DND-41 (cell line): ENCODE measurements around the gene PPARA.

Experiments used
- ATAC-seq: fragments of 200-7000 bp; cut with Tn5 transposase; 3 replicates; pipeline ENCODE4 v1.9.1; 2021; ENCODE audit warnings: low read depth; ENCODE audit not compliant: insufficient read depth
- DNase-seq: peaks from one replicate; pipeline ENCODE4 v3.0.0-alpha.2; 2020
- H2AFZ ChIP-seq: 2 replicates; pipeline ENCODE4 v1.6.0; 2012; ENCODE audit warnings: low read depth, low read length
- H3K27ac ChIP-seq: 2 replicates; pipeline ENCODE4 v1.5.1; 2012; ENCODE audit warnings: low read length, inconsistent platforms
- H3K27me3 ChIP-seq: fragments of 200-600 bp; sonication (generic); 2 replicates; pipeline ENCODE4 v1.6.0; 2012; ENCODE audit warnings: low read length, mild to moderate bottlenecking, inconsistent platforms; ENCODE audit not compliant: insufficient read depth, poor library complexity
- H3K36me3 ChIP-seq: 2 replicates; pipeline ENCODE4 v1.5.1; 2012; ENCODE audit warnings: low read length, inconsistent platforms; ENCODE audit not compliant: insufficient read depth
- H3K4me1 ChIP-seq: 2 replicates; pipeline ENCODE4 v1.5.1; 2012; ENCODE audit warnings: mild to moderate bottlenecking, low read length; ENCODE audit not compliant: insufficient read depth
- H3K4me2 ChIP-seq: 2 replicates; pipeline ENCODE4 v1.6.0; 2012; ENCODE audit warnings: mild to moderate bottlenecking, moderate library complexity, low read length, inconsistent platforms; ENCODE audit not compliant: insufficient read depth
- H3K4me3 ChIP-seq, 2 experiments: fragments of 200-600 bp in 1 of 2; shearing (Covaris generic) in 1 of 2; 2 replicates each; pipeline ENCODE4 v1.5.1; 2012 to 2016; ENCODE audit warnings: inconsistent platforms in 2 of 2, low read length in 2 of 2, mild to moderate bottlenecking in 2 of 2, low read depth in 1 of 2, moderate library complexity in 1 of 2
- H3K79me2 ChIP-seq: 2 replicates; pipeline ENCODE4 v1.6.0; 2012; ENCODE audit warnings: low read length, inconsistent platforms; ENCODE audit not compliant: insufficient read depth
- H3K9ac ChIP-seq: 2 replicates; pipeline ENCODE4 v1.6.0; 2012; ENCODE audit warnings: low read depth, mild to moderate bottlenecking, inconsistent platforms, low read length, moderate library complexity
- H3K9me3 ChIP-seq: 2 replicates; pipeline ENCODE4 v1.5.1; 2012; ENCODE audit warnings: low read length, moderate library complexity, mild to moderate bottlenecking, inconsistent platforms; ENCODE audit not compliant: insufficient read depth, severe bottlenecking
- H4K20me1 ChIP-seq: 2 replicates; pipeline ENCODE4 v1.6.0; 2012; ENCODE audit warnings: low read length; ENCODE audit not compliant: insufficient read depth
- CTCF ChIP-seq: IDR thresholded peaks from 2 replicates; pipeline ENCODE4 v1.5.1; 2012; ENCODE audit warnings: borderline replicate concordance, low read length, moderate library complexity, mild to moderate bottlenecking; ENCODE audit not compliant: poor library complexity, severe bottlenecking; ENCODE audit errors: extremely low read depth
- EZH2 ChIP-seq: IDR thresholded peaks from 3 replicates; pipeline ENCODE4 v1.6.1; 2012; ENCODE audit warnings: borderline replicate concordance, low read depth, mild to moderate bottlenecking, moderate library complexity, low read length, inconsistent platforms; ENCODE audit not compliant: severe bottlenecking

The PPARA gene

DNA sequence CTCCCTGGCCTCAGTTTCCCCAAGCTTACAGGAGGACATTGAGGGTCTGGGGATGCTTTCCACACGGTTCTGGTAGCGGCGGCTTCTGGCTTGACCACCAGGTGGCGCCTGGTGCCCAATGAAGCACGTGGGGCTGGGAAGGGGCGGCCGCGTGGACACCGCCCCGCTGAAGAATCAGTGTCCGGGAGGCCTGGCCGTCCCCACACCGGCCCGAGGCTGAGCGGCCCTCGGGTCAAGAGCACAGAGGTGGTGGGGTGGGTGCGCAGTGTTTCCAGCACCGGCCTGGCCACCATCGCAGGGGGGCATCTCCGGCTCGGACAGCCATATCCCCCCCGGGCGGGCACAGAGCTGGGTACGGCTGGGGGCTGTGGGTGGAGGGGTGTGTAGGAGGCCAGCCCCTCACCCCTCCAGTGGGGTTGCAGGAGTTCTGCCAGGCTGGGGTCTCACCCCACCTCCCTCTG, 27.8 kb upstream of the PPARA start:
- Histone ChIP-seq H3K4me2 (peak overlapping the region; percentile 55), H3K4me1 (peaks cover 12% of the 10 kb centered on the region), H3K27ac (peak overlapping the region; percentile 33; the same call in 1 of the 2 replicates), H2AFZ (peak overlapping the region; percentile 73), H3K79me2 (no peaks in the 10 kb centered on the region), H3K36me3 (no peaks in the 10 kb centered on the region), H3K4me3 (peak overlapping the region in 1 of 2 experiments; percentile 27; a peak in 1 of 4 replicates), H4K20me1 (no peaks in the 10 kb centered on the region), H3K27me3 (no peaks in the 10 kb centered on the region), H3K9me3 (no peaks in the 10 kb centered on the region), H3K9ac (peak overlapping the region; percentile 39)
- DNase-seq (peak; percentile 79), ATAC-seq (peak; percentile 86)
- peak; percentile 96 for TF ChIP-seq CTCF
- TF ChIP-seq EZH2, result no peak

DNA sequence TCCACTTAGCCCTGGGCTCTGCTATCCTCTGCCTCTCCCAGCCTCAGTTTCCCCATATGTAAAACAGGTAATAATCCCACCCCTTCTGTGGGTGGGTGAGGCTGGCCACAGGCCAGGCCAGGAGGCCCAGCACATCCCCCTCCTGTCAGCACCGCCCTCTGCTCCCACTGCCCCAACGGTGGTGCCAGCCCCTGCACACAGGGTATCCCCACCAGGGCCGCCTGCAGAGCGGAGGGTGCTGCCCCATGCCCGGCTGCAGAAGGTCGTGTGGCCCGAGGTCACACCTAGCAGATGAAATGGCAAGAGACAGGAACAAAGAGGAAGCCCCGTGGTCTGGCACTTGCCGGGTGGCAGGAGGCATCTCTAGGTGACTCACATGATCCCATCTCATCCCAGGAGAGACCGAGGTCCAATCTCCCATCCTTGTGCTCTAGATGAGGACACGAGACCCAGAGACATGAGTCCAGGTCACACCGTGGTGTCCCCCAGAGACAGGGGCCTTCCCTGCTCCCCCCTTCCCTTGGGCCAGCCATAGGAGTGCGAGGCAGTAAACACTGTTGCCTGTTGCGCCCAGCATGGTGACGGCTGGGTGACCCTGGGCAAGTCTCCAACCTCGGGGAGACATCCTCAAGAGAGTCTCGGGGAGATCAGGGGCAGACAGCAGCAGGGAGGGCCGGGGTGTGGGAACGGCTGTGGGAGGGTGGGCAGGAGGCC, 27.2 kb upstream of the PPARA start:
- TF ChIP-seq EZH2, result no peak
- no peak for TF ChIP-seq CTCF
- no peaks in the 10 kb centered on the region for H3K27me3 ChIP-seq
- ATAC-seq (no peak), DNase-seq (no peak)
- no peak overlapping the region for H3K4me3 ChIP-seq
- H3K9me3 ChIP-seq, result no peaks in the 10 kb centered on the region
- no peaks in the 10 kb centered on the region for H4K20me1 ChIP-seq
- peak overlapping the region; percentile 27; the same call in 1 of the 2 replicates for H3K27ac ChIP-seq
- peaks cover 12% of the 10 kb centered on the region for H3K4me1 ChIP-seq
- no peaks in the 10 kb centered on the region for H3K79me2 ChIP-seq
- H2AFZ ChIP-seq, result peak overlapping the region; percentile 73
- H3K4me2 ChIP-seq, result peak overlapping the region; percentile 55
- H3K36me3 ChIP-seq, result no peaks in the 10 kb centered on the region
- H3K9ac ChIP-seq, result peak overlapping the region; percentile 39; the same call in 1 of the 2 replicates

DNA sequence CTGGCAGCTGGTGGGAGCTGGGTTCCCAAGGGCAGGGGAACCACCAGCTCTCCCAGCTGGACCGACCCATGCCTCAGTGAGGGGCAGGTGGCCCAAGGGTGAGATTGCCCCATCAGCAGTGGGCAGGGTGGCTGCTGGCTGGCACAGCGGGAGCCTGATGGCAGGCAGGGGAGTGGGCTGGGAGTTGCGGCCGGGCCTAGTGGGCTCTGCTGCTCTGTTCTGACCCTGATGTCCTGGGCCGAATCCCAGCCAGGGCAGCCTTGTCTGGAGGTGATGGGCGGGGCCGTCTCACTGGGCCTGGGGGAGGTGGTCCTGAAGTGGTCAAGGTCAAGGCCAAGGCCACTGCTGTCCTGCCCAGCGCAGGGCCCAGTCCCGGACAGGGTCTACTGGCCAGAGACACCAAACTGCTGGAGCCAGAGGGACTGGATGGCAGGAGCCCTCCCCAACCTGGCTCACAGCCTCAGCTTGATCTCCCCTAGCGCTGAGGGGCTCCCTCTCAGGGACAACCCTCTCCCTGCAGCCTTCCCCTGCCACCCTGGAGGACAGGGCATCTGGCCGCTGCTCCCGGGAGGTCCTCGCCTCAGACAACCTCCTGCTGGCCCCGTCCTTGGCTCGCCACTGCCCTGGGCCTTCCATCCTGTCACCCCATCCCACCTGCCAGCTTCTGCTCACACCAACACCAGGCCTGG, 26.5 kb upstream of the PPARA start:
- H3K9me3 ChIP-seq, result no peaks in the 10 kb centered on the region
- TF ChIP-seq CTCF, result no peak
- TF ChIP-seq EZH2, result no peak
- no peak for ATAC-seq

More for the DNA sequence above, 26.5 kb upstream of the PPARA start:
- Histone ChIP-seq H3K9ac (no peak overlapping the region), H3K4me3 (no peak overlapping the region), H3K27me3 (no peaks in the 10 kb centered on the region), H3K4me2 (no peak overlapping the region), H3K27ac (peak overlapping the region; percentile 27; the same call in 1 of the 2 replicates), H2AFZ (no peak overlapping the region), H3K36me3 (no peaks in the 10 kb centered on the region), H3K4me1 (peaks cover 12% of the 10 kb centered on the region), H3K79me2 (no peaks in the 10 kb centered on the region), H4K20me1 (no peaks in the 10 kb centered on the region)
- DNase-seq, result no peak
